LHCN-M2 (cell line): ENCODE data around the gene ACHE. TPM values are rescaled to one million over a fixed set of nuclear protein-coding genes. Genes with fewer than 3 reads are reported as not detected.
"Not testable (repeated sequence)": the region's sequence is repeated elsewhere in the genome, so short reads cannot be mapped to it uniquely, and the experiment has no call there.

Experiments
- DNase-seq: peaks from one replicate; pipeline ENCODE4 v3.0.0-alpha.2; 2012; ENCODE audit warnings: low read depth
- polyA plus RNA-seq: library from polyadenylated mRNA; unstranded; fragments of >200 nt; gene quantifications from one replicate; pipeline ENCODE4 v1.2.1, GENCODE V29; 2012; ENCODE audit warnings: missing spikeins
- total RNA-seq: library from RNA; depleted of rRNA; stranded (reverse); fragments of >200 nt; gene quantifications from 2 replicates; pipeline ENCODE4 v1.2.3, GENCODE V29; 2014; rRNA removed

The ACHE gene
- total RNA-seq: 0.46 TPM in 1 of 2 replicates, not detected in the other
- 0.68 TPM for polyA plus RNA-seq

DNA sequence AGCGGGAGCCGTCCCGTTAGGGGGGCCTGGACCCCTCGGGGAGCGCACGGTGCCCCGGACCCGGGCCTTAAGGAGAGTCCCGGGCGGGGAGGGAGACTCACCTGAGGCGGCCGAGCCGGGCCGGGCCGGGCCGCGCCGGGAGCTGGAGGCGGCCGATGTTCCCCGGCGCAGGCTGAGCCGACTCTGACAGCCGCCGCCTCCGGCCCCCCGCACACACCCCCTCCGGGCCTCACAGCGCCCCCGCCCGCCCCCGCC, at the start of gene ACHE:
TSS of gene ACHE (minus strand) at position 188 of the 255 bp plus-strand sequence. CDS start 1,656 bp downstream, outside the sequence.
- no peak for DNase-seq

DNA sequence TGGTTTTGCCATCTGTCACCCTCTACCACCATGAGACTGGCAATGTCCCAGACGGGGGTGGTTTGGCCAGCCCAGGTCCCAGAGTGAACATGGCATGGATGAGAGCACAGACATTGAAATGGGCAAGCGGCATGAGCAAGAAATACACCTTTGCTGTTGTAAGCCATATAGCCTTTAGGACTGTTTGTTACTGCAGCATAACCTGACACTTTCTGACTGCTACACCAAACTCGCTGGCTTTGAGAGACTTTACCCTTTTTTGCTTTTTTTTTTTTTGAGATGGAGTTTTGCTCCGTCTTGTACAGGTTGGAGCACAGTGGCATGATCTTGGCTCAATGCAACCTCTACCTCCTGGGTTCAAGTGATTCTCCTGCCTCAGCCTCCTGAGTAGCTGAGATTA, 48.5 kb upstream of the ACHE start:
- DNase-seq: no peak

DNA sequence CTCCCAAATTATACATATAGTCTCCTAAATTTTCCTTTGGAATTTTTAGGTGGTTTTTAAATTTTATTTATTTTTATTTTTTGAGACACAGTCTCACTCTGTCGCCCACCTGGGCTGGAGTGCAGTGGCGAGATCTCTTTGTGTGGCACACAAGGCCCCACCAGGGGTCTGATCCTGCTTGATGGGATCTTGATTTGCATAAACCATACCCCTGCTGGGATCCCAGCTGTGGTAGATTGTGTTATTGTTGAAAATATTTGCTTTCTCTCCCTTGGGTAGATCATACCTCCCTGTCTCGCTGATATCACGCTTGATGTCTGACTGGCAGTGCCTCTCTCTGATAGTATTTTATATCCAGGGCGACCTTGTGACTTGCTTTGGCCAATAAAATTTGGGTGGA, 48.0 kb upstream of the ACHE start:
- no peak for DNase-seq

DNA sequence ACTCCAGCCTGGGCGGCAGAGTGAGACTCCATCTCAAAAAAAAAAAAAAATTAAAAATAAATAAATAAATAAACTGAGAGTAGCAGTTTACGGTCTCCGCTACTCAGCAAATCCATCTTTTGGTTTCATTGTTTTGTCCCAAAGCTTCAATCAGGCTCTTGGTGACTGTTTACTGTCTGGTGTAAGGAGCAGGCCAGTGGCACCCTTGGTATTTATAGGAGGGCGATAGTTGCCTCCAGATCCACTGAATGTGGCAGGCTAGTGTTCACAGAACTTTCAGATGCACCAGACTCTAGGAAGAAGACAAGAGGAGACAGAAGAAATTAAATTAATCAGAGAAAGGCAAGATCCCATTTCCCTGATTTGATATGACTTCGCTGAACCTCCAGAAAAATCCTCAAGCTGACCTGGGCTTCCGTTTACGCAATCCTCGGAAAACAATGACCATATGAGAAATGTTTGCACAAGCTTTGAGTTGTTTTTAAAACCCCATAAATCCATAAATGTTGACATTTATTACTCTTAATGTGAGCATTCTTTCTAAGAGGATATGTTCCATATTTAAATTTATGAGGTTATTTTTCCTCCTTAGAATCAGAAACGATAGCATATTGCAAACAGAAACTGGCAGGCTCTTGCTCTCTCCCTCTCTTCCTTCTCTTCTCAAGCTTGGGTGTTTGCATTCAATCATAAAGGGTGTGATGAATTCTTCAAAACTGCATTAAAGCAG, 46.5 kb upstream of the ACHE start:
- no peak for DNase-seq

DNA sequence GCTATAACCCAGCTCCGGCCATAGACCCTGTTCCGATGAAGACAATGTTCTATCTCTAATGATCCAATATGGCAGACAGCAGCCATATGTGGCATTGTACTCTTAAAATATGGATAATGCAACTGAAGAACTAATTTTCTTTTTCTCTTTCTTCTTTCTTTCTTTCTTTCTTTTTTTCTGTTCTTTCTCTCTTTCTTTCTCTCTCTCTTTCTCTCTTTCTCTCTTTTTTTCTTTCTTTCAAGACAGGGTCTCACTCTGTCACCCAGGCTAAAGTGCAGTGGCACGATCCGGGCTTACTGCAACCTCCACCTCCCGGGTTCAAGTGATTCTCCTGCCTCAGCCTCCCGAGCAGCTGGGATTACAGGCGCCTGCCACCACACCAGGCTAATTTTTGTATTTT, 40.5 kb upstream of the ACHE start:
- not testable (repeated sequence) for DNase-seq

DNA sequence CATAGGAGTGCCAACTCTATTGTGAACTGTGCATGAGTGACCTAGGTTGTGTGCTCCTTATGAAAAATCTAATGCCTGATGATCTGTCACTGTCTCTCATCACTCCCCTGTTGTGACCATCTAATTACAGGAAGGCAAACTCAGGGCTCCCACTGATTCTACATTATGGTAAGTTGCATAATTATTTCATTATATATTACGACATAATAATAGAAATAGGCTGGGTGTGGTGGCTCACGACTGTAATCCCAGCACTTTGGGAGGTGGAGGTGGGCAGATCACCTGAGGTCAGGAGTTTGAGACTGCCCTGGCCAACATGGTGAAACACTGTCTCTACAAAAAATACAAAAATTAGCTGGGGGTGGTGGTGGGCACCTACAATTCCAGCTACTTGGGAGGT, 39.7 kb upstream of the ACHE start:
- DNase-seq: not testable (repeated sequence)

DNA sequence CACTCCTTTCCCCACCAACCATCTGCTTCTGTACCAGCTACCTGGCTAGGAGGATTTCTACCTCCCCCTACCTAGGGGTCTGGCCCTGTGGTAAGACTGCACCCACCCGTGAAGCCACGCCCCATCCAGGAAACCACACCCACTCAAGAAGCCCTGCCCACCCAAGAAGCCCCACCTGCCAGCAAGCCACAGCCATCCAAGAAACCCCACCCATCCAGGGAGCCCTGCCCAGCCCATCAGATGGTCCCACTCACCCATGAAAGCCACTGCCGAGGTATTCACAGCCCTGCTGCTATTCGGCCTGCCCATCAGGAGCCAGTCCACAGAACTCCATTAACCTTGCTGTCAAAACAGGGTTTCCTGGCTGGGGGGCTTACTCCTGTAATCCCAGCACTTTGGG, 38.0 kb upstream of the ACHE start:
- no peak for DNase-seq

DNA sequence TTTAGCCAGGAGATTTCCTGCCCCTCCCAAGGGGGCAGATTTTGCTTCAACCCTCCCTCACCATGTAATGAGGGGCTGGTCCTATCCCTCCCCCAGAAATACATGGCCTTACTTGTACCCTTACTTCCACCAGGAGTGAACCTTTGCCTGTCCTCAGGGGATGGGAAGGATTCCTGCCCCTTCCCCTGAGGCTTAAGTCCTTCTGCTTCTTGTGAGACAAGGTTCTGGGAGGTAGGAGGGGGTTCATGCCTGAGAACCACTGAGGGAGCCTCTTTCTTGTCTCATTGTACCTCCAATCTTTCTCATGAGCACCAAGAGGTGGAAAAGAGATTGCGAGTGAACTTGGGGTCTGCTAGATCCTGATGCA, 34.1 kb upstream of the ACHE start:
- no peak for DNase-seq

DNA sequence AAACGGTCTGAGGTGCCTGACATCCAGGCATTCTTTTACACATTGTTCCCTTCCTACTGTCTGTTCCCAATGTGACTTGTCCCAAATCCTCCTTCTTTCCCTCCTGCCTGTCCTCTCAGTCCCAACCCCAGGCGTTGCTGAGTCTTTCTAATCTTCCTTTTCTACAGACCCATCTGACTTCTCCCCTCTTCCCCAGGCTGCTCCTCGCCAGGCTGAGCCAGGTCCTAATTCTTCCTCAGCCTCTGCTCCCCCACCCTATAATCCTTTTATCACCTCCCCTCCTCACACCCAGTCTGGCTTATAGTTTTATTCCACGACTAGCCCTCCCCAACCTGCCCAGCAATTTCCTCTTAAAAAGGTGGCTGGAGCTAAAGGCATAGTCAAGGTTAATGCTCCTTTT, 27.9 kb upstream of the ACHE start:
- not testable (repeated sequence) for DNase-seq

DNA sequence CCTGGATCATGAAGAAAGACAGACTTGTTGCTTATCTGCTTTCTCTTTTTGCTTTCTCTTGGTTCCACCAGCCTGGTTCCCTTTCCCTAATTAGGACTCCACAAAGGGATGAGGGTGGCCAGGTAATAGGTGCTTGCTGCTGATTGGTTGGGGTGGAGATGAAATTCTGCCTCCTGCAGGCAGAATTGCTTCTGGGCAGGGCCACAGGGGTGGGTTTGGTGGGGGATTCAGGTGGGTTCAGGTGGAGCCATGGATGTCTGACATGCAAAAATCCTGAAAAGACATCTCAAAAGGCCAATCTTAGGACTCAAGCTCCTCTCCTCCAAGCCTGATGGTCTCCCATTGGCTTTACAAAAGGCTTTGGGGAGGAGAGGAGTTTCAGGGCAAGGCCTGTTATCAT, 25.4 kb upstream of the ACHE start:
- no peak for DNase-seq

DNA sequence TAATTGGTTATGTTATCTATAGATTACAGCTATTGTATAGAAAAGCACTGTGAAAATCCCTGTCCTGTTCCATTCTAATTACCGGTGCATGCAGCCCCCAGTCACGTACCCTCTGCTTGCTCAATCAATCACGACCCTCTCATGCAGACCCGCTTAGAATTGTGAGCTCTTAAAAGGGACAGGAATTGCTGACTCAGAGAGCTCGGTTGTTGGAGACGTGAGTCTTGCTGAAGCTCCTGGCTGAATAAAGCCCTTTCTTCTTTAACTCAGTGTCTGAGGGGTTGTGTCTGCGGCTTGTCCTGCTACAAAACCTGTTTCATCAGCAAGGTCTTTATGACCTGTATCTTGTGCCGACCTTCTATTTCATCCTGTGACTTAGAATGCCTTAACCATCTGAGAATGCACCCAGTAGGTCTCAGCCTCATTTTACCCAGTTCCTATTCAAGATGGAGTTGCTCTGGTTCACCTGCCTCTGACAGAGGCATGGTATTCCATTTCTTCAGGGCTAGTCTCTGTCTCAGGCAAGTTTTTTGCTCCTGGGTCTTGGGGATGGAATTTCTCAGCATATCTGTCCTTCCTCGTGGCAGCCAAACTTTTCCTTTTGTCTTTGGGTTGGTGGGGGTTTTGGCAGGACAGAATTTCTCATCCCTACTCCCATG, 24.2 kb upstream of the ACHE start:
- DNase-seq: not testable (repeated sequence)

DNA sequence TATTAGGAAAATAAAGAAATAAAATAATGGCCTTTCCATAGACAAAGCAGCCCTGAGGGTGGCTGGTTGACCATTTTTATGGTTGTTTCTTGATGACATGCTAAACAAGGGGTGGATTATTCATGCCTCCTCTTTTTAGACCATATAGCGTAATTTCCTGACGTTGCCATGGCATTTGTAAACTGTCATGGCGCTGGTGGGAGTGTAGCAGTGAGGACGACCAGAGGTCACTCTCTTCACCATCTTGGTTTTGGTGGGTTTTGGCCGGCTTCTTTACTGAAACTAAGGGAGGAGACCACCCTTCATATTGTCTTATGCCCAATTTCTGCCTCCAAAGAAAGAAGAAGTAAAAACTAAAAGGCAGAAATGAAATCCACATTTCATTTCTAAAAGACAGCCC, 23.6 kb upstream of the ACHE start:
- not testable (repeated sequence) for DNase-seq

DNA sequence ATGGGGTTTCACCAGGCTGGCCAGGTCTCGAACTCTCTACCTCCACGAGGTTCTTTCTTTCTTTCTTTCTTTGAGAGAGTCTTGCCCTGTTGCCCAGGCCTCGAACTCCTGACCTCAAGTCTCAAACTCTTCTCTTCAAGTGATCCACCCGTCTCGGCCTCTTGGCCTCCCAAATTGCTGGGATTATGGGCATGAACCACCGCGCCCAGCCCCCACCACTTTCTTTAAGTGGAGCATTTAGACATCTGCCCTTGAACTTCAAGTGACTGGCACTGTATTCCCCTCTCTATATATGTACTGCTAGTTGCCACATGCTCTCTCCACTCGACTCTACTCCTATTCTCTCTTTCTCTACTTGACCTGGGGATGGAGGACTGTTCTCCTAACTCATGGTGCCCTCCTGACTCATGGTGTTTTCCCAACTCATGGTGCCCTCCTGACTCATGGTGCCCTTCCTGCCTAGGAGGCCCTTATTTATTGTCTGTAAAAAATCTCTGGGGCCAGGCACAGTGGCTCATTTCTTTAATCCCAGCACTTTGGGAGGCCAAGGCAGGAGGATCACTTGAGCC, 19.3 kb upstream of the ACHE start:
- DNase-seq: peak; percentile 28

DNA sequence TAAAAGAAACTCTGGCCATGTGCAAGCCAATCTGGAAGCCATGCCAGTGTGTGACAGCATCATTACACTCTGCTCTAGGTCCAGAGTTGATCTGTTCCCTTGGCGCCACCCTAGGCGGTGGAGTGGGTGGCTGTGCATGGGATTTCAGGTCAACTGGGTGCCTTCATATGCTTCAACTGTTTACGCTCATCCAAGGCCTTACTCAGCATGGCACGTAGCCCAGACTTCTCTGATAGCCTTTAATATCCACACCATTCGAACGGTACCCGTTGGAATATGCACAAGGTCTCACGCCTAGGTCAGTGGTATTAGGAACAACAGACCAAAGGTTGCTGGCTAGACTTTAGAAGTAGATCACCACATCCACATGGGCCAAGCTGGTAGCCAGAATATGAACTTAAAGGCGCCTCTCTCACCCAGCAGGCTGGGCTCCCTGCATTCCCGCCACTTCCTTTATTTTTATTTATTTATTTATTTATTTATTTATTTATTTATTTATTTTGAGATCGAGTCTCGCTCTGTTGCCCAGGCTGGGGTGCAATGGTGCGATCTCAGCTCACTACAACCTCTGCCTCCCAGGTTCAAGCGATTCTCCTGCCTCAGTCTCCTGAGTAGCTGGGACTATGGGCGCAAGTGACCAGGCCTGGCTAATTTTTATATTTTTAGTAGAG, 18.7 kb upstream of the ACHE start:
- no peak for DNase-seq

DNA sequence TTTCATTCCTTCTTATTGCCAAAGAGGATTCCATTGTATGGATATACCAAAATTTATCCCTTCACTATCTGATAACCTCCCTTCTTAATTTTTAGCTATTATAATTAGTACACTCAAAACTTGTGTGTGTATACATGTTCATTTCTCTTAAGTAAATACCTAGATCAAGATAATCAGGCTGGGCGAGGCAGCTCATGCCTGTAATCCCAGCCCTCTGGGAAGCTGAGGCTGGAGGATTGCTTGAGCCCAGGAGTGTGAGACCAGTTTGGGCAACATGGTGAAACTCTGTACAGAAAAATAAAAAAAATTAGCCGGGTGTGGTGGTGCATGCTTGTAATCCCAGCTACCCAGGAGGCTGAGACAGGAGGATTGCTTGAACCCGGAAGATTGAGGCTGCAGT, 15.8 kb upstream of the ACHE start:
- DNase-seq: no peak

DNA sequence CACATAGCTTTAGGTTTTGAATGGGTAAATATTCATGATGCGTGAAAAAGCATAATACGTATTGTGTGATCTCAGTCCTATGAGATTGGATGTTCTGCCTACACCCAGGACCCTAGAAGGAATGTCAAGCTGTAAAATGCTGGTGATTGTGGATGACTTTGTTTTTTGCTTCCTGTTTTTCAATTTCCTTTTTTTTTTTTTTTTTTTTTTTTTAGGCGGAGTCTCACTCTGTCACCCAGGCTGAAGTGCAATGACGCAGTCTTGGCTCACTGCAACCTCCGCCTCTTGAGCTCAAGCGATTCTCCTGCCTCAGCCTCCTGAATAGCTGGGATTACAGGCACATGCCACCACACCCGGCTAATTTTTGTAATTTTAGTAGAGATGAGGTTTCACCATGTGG, 14.8 kb upstream of the ACHE start:
- not testable (repeated sequence) for DNase-seq

DNA sequence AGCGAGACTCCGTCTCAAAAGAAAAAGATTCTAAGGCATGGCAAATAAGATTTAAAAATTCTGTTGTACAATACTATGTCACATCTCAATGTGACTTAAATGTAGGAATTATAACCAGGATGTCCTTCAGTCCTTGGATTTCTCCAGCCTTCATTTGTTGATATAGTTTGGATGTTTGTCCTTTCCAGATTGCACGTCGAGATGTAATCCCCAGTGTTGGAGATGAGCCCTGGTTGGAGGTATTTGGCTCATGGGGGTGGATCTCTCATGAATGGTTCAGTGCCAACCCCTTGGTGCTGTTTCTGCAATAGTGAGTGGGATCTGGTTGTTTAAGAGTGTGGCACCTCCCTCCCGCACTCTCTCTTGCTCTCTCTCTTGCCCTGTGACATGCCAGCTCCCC, 12.8 kb upstream of the ACHE start:
- DNase-seq: no peak

DNA sequence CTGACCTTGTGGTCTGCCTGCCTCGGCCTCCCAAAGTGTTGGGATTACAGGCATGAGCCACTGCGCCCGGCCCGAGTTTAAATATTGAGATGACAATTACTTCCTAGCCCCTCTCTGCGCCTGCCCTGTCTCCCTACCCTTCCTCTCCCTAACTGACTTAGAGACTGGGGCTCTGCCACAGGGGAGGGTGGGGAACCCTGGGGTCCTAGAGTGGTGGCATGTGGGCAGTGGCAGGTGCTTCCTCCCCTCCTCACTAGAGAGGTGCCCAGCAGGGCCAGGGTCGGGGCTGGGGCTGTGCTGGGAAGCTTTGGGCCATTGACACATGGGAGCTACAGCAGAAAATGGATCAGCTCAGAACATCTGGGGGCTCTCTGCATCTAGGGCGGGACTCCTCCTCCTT, 7.0 kb upstream of the ACHE start:
- DNase-seq: no peak

DNA sequence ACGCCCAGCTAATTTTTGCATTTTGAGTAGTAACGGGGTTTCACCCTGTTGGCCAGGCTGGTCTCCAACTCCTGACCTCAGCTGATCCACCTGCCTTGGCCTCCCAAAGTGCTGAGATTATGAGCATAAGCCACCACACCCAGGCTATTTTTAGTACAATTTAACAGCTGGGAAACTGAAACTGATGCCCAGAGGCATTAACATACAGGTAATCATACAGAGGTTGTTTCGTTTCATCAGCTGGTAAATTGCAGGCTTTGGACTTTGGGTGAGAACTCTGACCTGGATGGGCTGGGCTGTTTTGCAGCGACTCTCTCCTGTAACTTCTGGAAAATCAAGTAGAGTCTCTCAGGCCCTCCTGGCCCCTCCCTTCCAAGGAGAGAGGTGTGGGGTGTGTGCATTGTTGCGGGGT, 6.2 kb upstream of the ACHE start:
- no peak for DNase-seq

DNA sequence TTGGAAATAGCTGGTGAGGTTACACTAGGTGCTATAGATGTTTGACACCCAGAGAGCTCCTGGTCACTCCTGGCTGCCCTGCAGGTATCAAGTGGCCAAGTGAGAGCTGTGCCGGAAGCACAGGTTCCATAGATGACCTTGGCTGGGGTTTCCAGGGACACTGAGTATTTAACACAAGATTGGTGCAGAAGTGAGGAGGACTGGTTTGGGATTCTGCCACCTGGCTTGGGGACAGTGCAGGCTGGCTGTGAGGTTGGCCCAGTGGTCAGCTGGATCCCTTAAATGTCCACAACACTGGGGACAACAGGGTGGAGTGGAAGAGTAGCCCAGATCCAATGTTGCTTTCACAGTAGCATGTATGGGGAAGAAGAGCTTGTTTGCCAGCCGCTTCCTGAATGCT, 5.3 kb upstream of the ACHE start:
- DNase-seq: no peak

DNA sequence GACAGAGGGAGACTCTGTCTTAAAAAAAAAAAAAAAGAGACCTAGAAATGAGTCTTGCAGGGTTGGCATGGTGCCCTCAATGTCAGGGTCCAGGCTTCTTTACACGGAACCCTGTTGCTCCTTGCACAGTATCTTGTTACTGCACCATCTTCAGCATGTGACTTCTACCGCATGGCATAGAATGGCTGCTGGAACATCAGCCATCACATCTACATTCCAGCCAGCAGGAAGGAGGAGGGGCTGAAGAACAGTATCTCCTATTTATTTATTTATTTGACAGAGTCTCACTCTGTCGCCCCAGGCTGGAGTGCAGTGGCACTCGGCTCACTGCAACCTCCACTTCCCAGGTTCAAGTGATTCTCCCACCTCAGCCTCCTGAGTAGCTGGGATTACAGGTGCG, 3.7 kb upstream of the ACHE start:
- no peak for DNase-seq

DNA sequence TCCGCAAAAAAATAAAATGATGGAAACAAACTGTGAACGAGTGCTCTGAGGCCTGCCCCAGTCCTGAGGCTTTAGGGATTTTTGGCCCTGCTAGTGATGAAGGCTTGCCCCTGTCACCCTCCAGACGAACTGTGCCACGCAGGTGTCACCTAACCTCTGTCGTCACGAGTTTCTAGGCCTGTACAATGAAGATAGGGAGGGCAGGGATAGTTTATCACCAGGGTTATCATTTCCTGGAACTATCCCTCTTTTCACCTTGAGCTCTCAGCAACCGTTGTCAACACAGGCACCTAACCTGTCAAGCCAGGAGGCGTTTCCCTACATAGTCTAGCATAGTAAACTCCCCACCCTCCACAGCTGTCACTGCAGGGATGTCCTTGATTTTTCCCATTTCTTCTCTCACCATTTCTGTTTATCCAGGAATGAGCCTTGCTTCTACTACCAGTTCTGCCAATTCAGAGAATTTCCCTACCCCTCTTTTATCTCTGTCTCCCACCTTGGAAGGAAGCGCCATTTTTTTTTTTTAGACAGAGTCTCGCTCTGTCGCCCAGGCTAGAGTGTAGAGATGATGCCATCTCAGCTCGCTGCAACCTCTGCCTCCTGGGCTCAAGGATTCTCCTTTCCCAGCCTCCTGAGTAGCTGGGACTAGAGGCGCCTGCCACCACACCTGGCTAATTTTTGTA, 2.2 kb upstream of the ACHE start:
- no peak for DNase-seq
